ENCODE measurements around the gene TP53AIP1. TPM values are rescaled to one million over a fixed set of nuclear protein-coding genes. Genes with fewer than 3 reads are reported as not detected.

The TP53AIP1 gene
- total and polyA plus RNA-seq, 9 of the 15 experiments (the other 6 are each of a cell fraction or from before 2014, with no cell fraction given) = not detected

DNA sequence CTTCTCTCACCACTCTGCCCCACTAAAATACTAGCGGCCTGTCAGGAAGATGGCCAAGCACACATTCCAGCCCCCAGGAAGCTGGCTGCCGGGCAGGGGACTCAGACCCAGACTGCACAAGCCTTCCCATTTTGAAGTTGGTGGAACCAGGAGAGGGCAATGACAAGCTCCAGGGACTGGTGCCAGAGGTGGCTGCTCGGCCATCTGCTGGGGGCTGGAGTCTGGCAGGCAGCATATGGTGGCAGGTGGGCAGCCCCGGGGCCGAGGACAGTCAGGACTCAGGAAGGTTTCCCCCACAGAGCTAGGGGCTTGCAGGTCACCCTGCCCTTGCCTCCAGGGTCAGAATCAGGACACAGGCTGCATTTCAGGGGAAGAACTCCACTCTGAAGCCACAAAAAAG lies 28.9 kb downstream of the TP53AIP1 start:
- Histone ChIP-seq H3K9ac (ENCODE audit: insufficient read depth in 1 of 2, low read depth in 2 of 2, low read length in 2 of 2) (no peak overlapping the region), H3K27ac (ENCODE audit: extremely low read depth, low read depth, low read length) (no peak overlapping the region), H3K36me3 (ENCODE audit: control insufficient read depth, insufficient read depth, low read length) (no peaks in the 10 kb centered on the region), H3K9me1 (ENCODE audit: control insufficient read depth, insufficient read depth, low read length) (no peaks in the 10 kb centered on the region), H4K20me1 (replicated peaks; ENCODE audit: control insufficient read depth, insufficient read depth, low read length) (no peaks in the 10 kb centered on the region), H3K4me1 (replicated peaks in 1 of 2; ENCODE audit: control insufficient read depth in 2 of 2, insufficient read depth in 2 of 2, low read length in 2 of 2) (no peaks in the 10 kb centered on the region), H2AFZ (ENCODE audit: low read depth, low read length) (no peak overlapping the region), H3K4me3 (no peak overlapping the region), H3K4me2 (ENCODE audit: insufficient read depth, low read length) (no peak overlapping the region), H3K79me2 (ENCODE audit: control insufficient read depth, insufficient read depth, low read length) (no peaks in the 10 kb centered on the region), H3K27me3 (ENCODE audit: control insufficient read depth in 2 of 2, insufficient read depth in 2 of 2, low read length in 2 of 2) (peaks cover 0 to 12% of the 10 kb centered on the region in 2 experiments; a peak in 3 of 5 replicates), H3K9me3 (replicated peaks; ENCODE audit: control insufficient read depth, insufficient read depth, low read depth, low read length) (no peaks in the 10 kb centered on the region)
- no peak for FAIRE-seq
- in situ Hi-C loops (cut with MboI) = no loop called here
- no peak for DNase-seq (ENCODE audit: extremely low read depth in 1 of 4, low spot score in 3 of 4)
- ATAC-seq = no peak
- POLR2A ChIA-PET = interaction anchor here (0.6 kb wide), 1 partner anchor 33 kb away, joined by 3 read pairs; no protein-coding TSS in a partner anchor
- CTCF ChIA-PET (ENCODE audit: low intra/inter-chr PET ratio) = no interaction called here
- BruUV-seq (replicated peaks) = no TSS peak
- intact Hi-C loops (cut with micrococcal nuclease) = no loop called here
- TF ChIP-seq ZNF316 (IDR thresholded peaks at IDR 0.05) = no peak
- no peak for TF ChIP-seq ZNF282 (CRISPR knock-in tag; IDR thresholded peaks at IDR 0.05)
- no peak for TF ChIP-seq ETV5 (CRISPR knock-in tag; IDR thresholded peaks at IDR 0.05; ENCODE audit: low read depth)
- no peak for TF ChIP-seq MCM5 (IDR thresholded peaks at IDR 0.05; ENCODE audit: low read depth)
- no peak for TF ChIP-seq TCF15 (CRISPR knock-in tag; IDR thresholded peaks at IDR 0.05)
- TF ChIP-seq SMAD2 (IDR thresholded peaks at IDR 0.05; ENCODE audit: low read depth, low read length) = no peak
- TF ChIP-seq BCL6 (CRISPR knock-in tag; IDR thresholded peaks at IDR 0.05) = no peak
- TF ChIP-seq ZNF24 (IDR thresholded peaks at IDR 0.05) = no peak
- TF ChIP-seq, protein P1, sequence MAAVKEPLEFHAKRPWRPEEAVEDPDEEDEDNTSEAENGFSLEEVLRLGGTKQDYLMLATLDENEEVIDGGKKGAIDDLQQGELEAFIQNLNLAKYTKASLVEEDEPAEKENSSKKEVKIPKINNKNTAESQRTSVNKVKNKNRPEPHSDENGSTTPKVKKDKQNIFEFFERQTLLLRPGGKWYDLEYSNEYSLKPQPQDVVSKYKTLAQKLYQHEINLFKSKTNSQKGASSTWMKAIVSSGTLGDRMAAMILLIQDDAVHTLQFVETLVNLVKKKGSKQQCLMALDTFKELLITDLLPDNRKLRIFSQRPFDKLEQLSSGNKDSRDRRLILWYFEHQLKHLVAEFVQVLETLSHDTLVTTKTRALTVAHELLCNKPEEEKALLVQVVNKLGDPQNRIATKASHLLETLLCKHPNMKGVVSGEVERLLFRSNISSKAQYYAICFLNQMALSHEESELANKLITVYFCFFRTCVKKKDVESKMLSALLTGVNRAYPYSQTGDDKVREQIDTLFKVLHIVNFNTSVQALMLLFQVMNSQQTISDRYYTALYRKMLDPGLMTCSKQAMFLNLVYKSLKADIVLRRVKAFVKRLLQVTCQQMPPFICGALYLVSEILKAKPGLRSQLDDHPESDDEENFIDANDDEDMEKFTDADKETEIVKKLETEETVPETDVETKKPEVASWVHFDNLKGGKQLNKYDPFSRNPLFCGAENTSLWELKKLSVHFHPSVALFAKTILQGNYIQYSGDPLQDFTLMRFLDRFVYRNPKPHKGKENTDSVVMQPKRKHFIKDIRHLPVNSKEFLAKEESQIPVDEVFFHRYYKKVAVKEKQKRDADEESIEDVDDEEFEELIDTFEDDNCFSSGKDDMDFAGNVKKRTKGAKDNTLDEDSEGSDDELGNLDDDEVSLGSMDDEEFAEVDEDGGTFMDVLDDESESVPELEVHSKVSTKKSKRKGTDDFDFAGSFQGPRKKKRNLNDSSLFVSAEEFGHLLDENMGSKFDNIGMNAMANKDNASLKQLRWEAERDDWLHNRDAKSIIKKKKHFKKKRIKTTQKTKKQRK (IDR thresholded peaks at IDR 0.05; ENCODE audit: borderline replicate concordance, low read depth, low read length) = no peak
- TF ChIP-seq SNIP1 (IDR thresholded peaks at IDR 0.05; ENCODE audit: low read depth) = no peak
- TF ChIP-seq PHB (CRISPR knock-in tag; IDR thresholded peaks at IDR 0.05) = no peak
- TF ChIP-seq SIX5 (IDR thresholded peaks at IDR 0.05; ENCODE audit: borderline replicate concordance in 1 of 2, insufficient read depth in 1 of 2, low read depth in 1 of 2, low read length in 2 of 2) = no peak
- no peak for TF ChIP-seq HDAC2 (IDR thresholded peaks at IDR 0.05)
- TF ChIP-seq SRSF3 (IDR thresholded peaks at IDR 0.05; ENCODE audit: insufficient read depth, low read length) = no peak
- TF ChIP-seq GATAD2B (IDR thresholded peaks at IDR 0.05; ENCODE audit: borderline replicate concordance) = no peak
- no peak for TF ChIP-seq PTTG1 (tag; IDR thresholded peaks at IDR 0.05; ENCODE audit: low read depth)
- WGBS (ENCODE audit: insufficient coverage, low coverage, missing lambda C conversion rate) = 0% methylated on average over 3 of the region's 5 CpGs

All from K562 (cell line).